ENCODE data around the gene CARS1. TPM values are rescaled to one million over a fixed set of nuclear protein-coding genes. Genes with fewer than 3 reads are reported as not detected.

Gene CARS1
- total and polyA plus RNA-seq, 12 donors, result 12.5 to 24.6 (median 15.9) TPM

DNA sequence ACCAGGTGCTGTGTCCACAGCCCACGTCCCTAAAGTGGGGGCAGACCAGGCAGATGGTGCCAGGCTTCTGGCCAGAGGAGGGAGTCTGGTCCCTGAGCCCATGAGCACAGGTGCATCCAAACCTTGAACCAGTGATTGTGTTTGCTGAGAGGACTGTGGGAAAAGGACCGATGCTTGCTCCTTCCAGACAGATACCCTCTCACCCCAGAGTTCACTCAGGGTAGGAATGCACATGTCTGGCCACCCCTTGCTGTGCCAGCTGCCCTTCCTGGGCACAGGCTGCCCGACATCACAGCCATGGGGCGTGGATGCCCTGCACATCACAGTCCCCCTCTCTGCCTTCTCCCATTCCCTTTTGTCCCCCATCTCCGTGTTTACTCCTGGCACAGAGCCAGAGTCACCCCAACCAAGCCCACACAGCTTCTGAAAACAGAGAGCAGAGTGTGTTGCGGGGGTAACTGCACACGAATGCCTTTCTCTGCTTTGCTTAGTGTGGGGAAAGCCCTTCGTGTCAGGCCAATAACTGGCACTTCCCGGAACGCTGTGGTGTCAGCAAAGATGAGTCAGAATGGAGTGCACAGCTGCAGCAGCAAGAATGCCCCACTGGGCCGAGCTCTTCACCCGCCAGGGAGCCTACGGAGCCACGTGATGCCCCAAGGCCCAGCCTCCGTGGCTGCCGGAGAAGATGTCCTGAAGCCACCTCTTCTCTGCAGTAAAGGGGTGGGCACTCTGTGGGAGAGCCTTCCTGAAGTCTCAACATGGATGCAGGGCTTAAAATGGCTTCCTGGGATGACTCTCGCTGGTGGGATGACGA, 7.6 kb downstream of the CARS1 start:
- H3K4me1 ChIP-seq, result peaks cover 3 to 55% (median 39%) of the 10 kb centered on the region in 9 donors
- intact Hi-C loops (cut with DNase I), result loop anchor here in 2 of 10 donors (5.0 kb wide), 2 partner anchors 38 to 43 kb away; no protein-coding TSS in a partner anchor
- TF ChIP-seq, protein P1, sequence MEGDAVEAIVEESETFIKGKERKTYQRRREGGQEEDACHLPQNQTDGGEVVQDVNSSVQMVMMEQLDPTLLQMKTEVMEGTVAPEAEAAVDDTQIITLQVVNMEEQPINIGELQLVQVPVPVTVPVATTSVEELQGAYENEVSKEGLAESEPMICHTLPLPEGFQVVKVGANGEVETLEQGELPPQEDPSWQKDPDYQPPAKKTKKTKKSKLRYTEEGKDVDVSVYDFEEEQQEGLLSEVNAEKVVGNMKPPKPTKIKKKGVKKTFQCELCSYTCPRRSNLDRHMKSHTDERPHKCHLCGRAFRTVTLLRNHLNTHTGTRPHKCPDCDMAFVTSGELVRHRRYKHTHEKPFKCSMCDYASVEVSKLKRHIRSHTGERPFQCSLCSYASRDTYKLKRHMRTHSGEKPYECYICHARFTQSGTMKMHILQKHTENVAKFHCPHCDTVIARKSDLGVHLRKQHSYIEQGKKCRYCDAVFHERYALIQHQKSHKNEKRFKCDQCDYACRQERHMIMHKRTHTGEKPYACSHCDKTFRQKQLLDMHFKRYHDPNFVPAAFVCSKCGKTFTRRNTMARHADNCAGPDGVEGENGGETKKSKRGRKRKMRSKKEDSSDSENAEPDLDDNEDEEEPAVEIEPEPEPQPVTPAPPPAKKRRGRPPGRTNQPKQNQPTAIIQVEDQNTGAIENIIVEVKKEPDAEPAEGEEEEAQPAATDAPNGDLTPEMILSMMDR (IDR thresholded peaks at IDR 0.05), result peak in 4 of 9 donors; percentile 19 to 41 (median 26)

DNA sequence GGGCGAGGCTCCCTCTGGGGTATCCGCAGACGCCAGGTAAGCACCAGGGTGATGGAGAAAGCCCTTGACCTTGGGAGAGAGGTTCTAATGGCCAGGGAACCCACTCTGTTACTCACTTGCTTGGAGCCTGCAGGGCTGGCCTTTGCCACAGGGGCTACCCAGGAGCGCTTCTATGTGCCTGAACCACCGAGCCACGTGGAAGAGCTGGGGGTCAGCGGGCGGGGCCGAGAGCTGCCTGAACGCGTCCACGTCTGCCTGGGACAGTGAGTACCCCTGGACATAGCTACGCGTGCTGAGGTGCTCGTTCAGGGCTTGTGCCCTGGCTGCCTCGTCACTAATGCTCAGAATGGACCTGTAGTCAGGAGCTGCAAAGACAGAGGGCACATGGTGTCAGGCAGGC, 9.6 kb downstream of the CARS1 start:
- peaks cover 11 to 62% (median 51%) of the 10 kb centered on the region in 9 donors for H3K4me1 ChIP-seq
- TF ChIP-seq, protein P1 (IDR thresholded peaks at IDR 0.05), result no peak
- DNase-seq (no peak), ATAC-seq (no peak)
- H3K4me3 ChIP-seq, result no peak overlapping the region
- 96 to 97% methylated on average over 16 of the region's 16 CpGs for WGBS, 2 donors
- no peaks in the 10 kb centered on the region for H3K27me3 ChIP-seq
- no peak overlapping the region for H3K27ac ChIP-seq
- peaks cover 0 to 46% (median 0%) of the 10 kb centered on the region in 9 donors for H3K36me3 ChIP-seq
- intact Hi-C loops (cut with DNase I), result no loop called here
- H3K9me3 ChIP-seq, result no peaks in the 10 kb centered on the region

More for the DNA sequence above, 7.6 kb downstream of the CARS1 start:
- H3K36me3 ChIP-seq, result peaks cover 0 to 44% (median 0%) of the 10 kb centered on the region in 9 donors
- peak overlapping the region in 3 of 10 donors; percentile 22 to 66 (median 57) for H3K27ac ChIP-seq
- no peaks in the 10 kb centered on the region for H3K27me3 ChIP-seq
- ATAC-seq (peak; percentile 69 to 84 (median 78)), DNase-seq (peak; percentile 43 to 48)
- no peak overlapping the region for H3K4me3 ChIP-seq
- H3K9me3 ChIP-seq, result no peaks in the 10 kb centered on the region
- 67 to 75% methylated on average over 18 of the region's 18 CpGs for WGBS, 2 donors

DNA sequence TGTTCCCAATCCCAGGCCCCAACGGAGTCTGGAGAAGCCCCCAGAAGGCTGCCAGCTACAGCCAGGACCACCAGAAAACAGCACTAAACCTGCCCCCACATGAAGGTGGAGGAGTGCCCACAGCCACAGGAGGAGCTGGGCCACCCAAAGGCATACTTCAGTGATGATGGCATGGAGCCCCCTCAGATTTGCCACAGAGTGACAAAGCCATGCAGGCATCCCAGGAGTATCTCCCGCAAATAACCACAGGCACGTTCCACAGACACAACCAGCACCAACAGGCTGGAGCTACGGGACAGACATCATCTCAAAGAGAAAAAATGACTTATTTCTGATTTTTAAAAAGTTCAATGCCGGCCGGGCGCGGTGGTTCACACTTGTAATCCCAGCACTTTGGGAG, 10.6 kb downstream of the CARS1 start:
- H3K27me3 ChIP-seq, result no peaks in the 10 kb centered on the region
- peaks cover 0 to 55% (median 0%) of the 10 kb centered on the region in 9 donors for H3K36me3 ChIP-seq
- no peak overlapping the region for H3K27ac ChIP-seq
- peaks cover 14 to 61% (median 50%) of the 10 kb centered on the region in 9 donors for H3K4me1 ChIP-seq
- no peak for DNase-seq
- intact Hi-C loops (cut with DNase I), result no loop called here
- no peak overlapping the region for H3K4me3 ChIP-seq
- TF ChIP-seq, protein P1 (IDR thresholded peaks at IDR 0.05), result no peak
- ATAC-seq, result no peak
- 85 to 87% methylated on average over 8 of the region's 8 CpGs for WGBS, 2 donors
- no peaks in the 10 kb centered on the region for H3K9me3 ChIP-seq

DNA sequence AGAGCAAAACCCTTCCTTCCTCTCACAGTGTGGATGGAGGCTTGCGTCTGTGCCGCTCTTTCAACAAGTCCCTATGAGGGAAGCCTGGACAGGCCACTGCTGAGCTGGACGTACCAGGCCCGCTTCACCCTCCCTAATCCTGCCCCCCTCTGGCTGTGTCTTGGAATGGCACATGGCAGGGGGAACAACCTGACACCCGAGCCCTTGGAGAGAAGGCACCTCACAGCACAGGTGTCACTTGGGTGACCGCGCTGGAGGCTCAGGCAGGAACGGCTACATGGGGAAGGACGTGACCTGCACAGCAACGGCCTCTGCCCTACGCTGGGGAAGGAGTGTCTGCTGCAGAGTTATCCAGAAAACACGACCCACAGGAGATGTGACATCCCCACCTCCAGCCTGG, 11.0 kb downstream of the CARS1 start:
- Histone ChIP-seq H3K9me3 (no peaks in the 10 kb centered on the region), H3K27me3 (no peaks in the 10 kb centered on the region), H3K36me3 (peaks cover 0 to 60% (median 0%) of the 10 kb centered on the region in 9 donors), H3K4me1 (peaks cover 17 to 57% (median 48%) of the 10 kb centered on the region in 9 donors), H3K27ac (no peak overlapping the region), H3K4me3 (no peak overlapping the region)
- 89 to 92% methylated on average over 12 of the region's 12 CpGs for WGBS, 2 donors
- no peak for ATAC-seq
- no peak for DNase-seq
- intact Hi-C loops (cut with DNase I), result no loop called here
- TF ChIP-seq, protein P1 (IDR thresholded peaks at IDR 0.05), result peak in 2 of 9 donors; percentile 10 to 17
